Measurements from ENCODE around the gene TRIM72. TPM values are rescaled to one million over a fixed set of nuclear protein-coding genes. Genes with fewer than 3 reads are reported as not detected.
"Not testable (repeated sequence)": the region's sequence is repeated elsewhere in the genome, so short reads cannot be mapped to it uniquely, and the experiment has no call there.

TRIM72 gene
- polyA plus RNA-seq, 4 donors, result under 0.01 to 0.32 (median 0.13) TPM

GRCh38 chr16:31228206-31228605 is 14.3 kb downstream of the TRIM72 start:
- H3K4me1 ChIP-seq (ENCODE audit: control insufficient read depth in 3 of 3, insufficient read depth in 2 of 3, low read depth in 1 of 3, low read length in 2 of 3), result peaks cover 0 to 4% (median 0%) of the 10 kb centered on the region in 3 donors
- H3K9me3 ChIP-seq (ENCODE audit: control insufficient read depth in 2 of 2, insufficient read depth in 1 of 2, low read depth in 1 of 2, low read length in 1 of 2), result no peaks in the 10 kb centered on the region
- FAIRE-seq (no peak), DNase-seq (no peak)
- no peaks in the 10 kb centered on the region for H3K36me3 ChIP-seq (ENCODE audit: control insufficient read depth in 3 of 3, insufficient read depth in 2 of 3, low read depth in 1 of 3, low read length in 3 of 3)
- WGBS, 3 donors, result 95 to 100% (median 97%) methylated on average over 4 of the region's 4 CpGs
- no peak overlapping the region for H3K27ac ChIP-seq (ENCODE audit: low read depth in 1 of 3, low read length in 2 of 3)
- no peak overlapping the region for H3K4me3 ChIP-seq (ENCODE audit: low read depth in 1 of 3, low read length in 3 of 3)
- no peaks in the 10 kb centered on the region for H3K27me3 ChIP-seq (ENCODE audit: control insufficient read depth in 3 of 3, insufficient read depth in 3 of 3, low read length in 3 of 3)

- Histone ChIP-seq H3K27ac (ENCODE audit: low read depth in 1 of 3, low read length in 2 of 3) (no peak overlapping the region), H3K27me3 (ENCODE audit: control insufficient read depth in 3 of 3, insufficient read depth in 3 of 3, low read length in 3 of 3) (no peaks in the 10 kb centered on the region), H3K4me3 (ENCODE audit: low read depth in 1 of 3, low read length in 3 of 3) (no peak overlapping the region), H3K9me3 (ENCODE audit: control insufficient read depth in 2 of 2, insufficient read depth in 1 of 2, low read depth in 1 of 2, low read length in 1 of 2) (peaks cover 0 to 2% of the 10 kb centered on the region in 2 donors), H3K4me1 (ENCODE audit: control insufficient read depth in 3 of 3, insufficient read depth in 2 of 3, low read depth in 1 of 3, low read length in 2 of 3) (no peaks in the 10 kb centered on the region), H3K36me3 (ENCODE audit: control insufficient read depth in 3 of 3, insufficient read depth in 2 of 3, low read depth in 1 of 3, low read length in 3 of 3) (no peaks in the 10 kb centered on the region)
- DNase-seq (no peak), FAIRE-seq (no peak)
- 51 to 59% (median 54%) methylated on average over 10 of the region's 10 CpGs for WGBS, 3 donors
Measured at GRCh38 chr16:31229501-31229900, 15.6 kb downstream of the TRIM72 start.

- H3K9me3 ChIP-seq (ENCODE audit: control insufficient read depth in 2 of 2, insufficient read depth in 1 of 2, low read depth in 1 of 2, low read length in 1 of 2), result peaks cover 0 to 8% of the 10 kb centered on the region in 2 donors
- WGBS, 3 donors, result 14 to 64% (median 42%) methylated on average over 4 of the region's 4 CpGs
- FAIRE-seq, result no peak
- H3K4me3 ChIP-seq (ENCODE audit: low read depth in 1 of 3, low read length in 3 of 3), result no peak overlapping the region
- H3K4me1 ChIP-seq (ENCODE audit: control insufficient read depth in 3 of 3, insufficient read depth in 2 of 3, low read depth in 1 of 3, low read length in 2 of 3), result no peaks in the 10 kb centered on the region
- no peaks in the 10 kb centered on the region for H3K36me3 ChIP-seq (ENCODE audit: control insufficient read depth in 3 of 3, insufficient read depth in 2 of 3, low read depth in 1 of 3, low read length in 3 of 3)
- H3K27me3 ChIP-seq (ENCODE audit: control insufficient read depth in 3 of 3, insufficient read depth in 3 of 3, low read length in 3 of 3), result no peaks in the 10 kb centered on the region
- DNase-seq, result peak; percentile 46 to 58
- H3K27ac ChIP-seq (ENCODE audit: low read depth in 1 of 3, low read length in 2 of 3), result no peak overlapping the region
Measured at GRCh38 chr16:31238041-31238440, 24.1 kb downstream of the TRIM72 start.

GRCh38 chr16:31242206-31242605 is 28.3 kb downstream of the TRIM72 start:
- no peaks in the 10 kb centered on the region for H3K36me3 ChIP-seq (ENCODE audit: control insufficient read depth in 3 of 3, insufficient read depth in 2 of 3, low read depth in 1 of 3, low read length in 3 of 3)
- WGBS, 3 donors, result 54 to 62% (median 61%) methylated on average over 6 of the region's 6 CpGs
- no peak for FAIRE-seq
- no peak overlapping the region for H3K27ac ChIP-seq (ENCODE audit: low read depth in 1 of 3, low read length in 2 of 3)
- H3K27me3 ChIP-seq (ENCODE audit: control insufficient read depth in 3 of 3, insufficient read depth in 3 of 3, low read length in 3 of 3), result no peaks in the 10 kb centered on the region
- H3K4me1 ChIP-seq (ENCODE audit: control insufficient read depth in 3 of 3, insufficient read depth in 2 of 3, low read depth in 1 of 3, low read length in 2 of 3), result no peaks in the 10 kb centered on the region
- no peak overlapping the region for H3K4me3 ChIP-seq (ENCODE audit: low read depth in 1 of 3, low read length in 3 of 3)
- DNase-seq, result no peak
- H3K9me3 ChIP-seq (ENCODE audit: control insufficient read depth in 2 of 2, insufficient read depth in 1 of 2, low read depth in 1 of 2, low read length in 1 of 2), result no peaks in the 10 kb centered on the region

- FAIRE-seq (no peak), DNase-seq (no peak)
- Histone ChIP-seq H3K27ac (ENCODE audit: low read depth in 1 of 3, low read length in 2 of 3) (no peak overlapping the region), H3K9me3 (ENCODE audit: control insufficient read depth in 2 of 2, insufficient read depth in 1 of 2, low read depth in 1 of 2, low read length in 1 of 2) (no peaks in the 10 kb centered on the region), H3K36me3 (ENCODE audit: control insufficient read depth in 3 of 3, insufficient read depth in 2 of 3, low read depth in 1 of 3, low read length in 3 of 3) (no peaks in the 10 kb centered on the region), H3K27me3 (ENCODE audit: control insufficient read depth in 3 of 3, insufficient read depth in 3 of 3, low read length in 3 of 3) (no peaks in the 10 kb centered on the region), H3K4me1 (ENCODE audit: control insufficient read depth in 3 of 3, insufficient read depth in 2 of 3, low read depth in 1 of 3, low read length in 2 of 3) (no peaks in the 10 kb centered on the region), H3K4me3 (ENCODE audit: low read depth in 1 of 3, low read length in 3 of 3) (no peak overlapping the region)
- 54 to 60% (median 60%) methylated on average over 7 to 9 of the region's 9 CpGs for WGBS, 3 donors
Measured at GRCh38 chr16:31243734-31244670, 30.1 kb downstream of the TRIM72 start.

- H3K4me3 ChIP-seq (ENCODE audit: low read depth in 1 of 3, low read length in 3 of 3); DNase-seq; H3K27ac ChIP-seq (ENCODE audit: low read depth in 1 of 3, low read length in 2 of 3); H3K36me3 ChIP-seq (ENCODE audit: control insufficient read depth in 3 of 3, insufficient read depth in 2 of 3, low read depth in 1 of 3, low read length in 3 of 3); H3K27me3 ChIP-seq (ENCODE audit: control insufficient read depth in 3 of 3, insufficient read depth in 3 of 3, low read length in 3 of 3); H3K9me3 ChIP-seq (ENCODE audit: control insufficient read depth in 2 of 2, insufficient read depth in 1 of 2, low read depth in 1 of 2, low read length in 1 of 2); H3K4me1 ChIP-seq (ENCODE audit: control insufficient read depth in 3 of 3, insufficient read depth in 2 of 3, low read depth in 1 of 3, low read length in 2 of 3); FAIRE-seq: not testable (repeated sequence)
- WGBS, 3 donors, result 49 to 73% (median 69%) methylated on average over 8 of the region's 8 CpGs
Measured at GRCh38 chr16:31245598-31245997, 31.7 kb downstream of the TRIM72 start.

- H3K27ac ChIP-seq (ENCODE audit: low read depth in 1 of 3, low read length in 2 of 3), result no peak overlapping the region
- no peak for FAIRE-seq
- DNase-seq, result no peak
- no peak overlapping the region for H3K4me3 ChIP-seq (ENCODE audit: low read depth in 1 of 3, low read length in 3 of 3)
- no peaks in the 10 kb centered on the region for H3K9me3 ChIP-seq (ENCODE audit: control insufficient read depth in 2 of 2, insufficient read depth in 1 of 2, low read depth in 1 of 2, low read length in 1 of 2)
- WGBS, 3 donors, result 87 to 96% (median 94%) methylated on average over 3 of the region's 3 CpGs
- H3K4me1 ChIP-seq (ENCODE audit: control insufficient read depth in 3 of 3, insufficient read depth in 2 of 3, low read depth in 1 of 3, low read length in 2 of 3), result no peaks in the 10 kb centered on the region
- no peaks in the 10 kb centered on the region for H3K27me3 ChIP-seq (ENCODE audit: control insufficient read depth in 3 of 3, insufficient read depth in 3 of 3, low read length in 3 of 3)
- no peaks in the 10 kb centered on the region for H3K36me3 ChIP-seq (ENCODE audit: control insufficient read depth in 3 of 3, insufficient read depth in 2 of 3, low read depth in 1 of 3, low read length in 3 of 3)
Measured at GRCh38 chr16:31246296-31246695, 32.4 kb downstream of the TRIM72 start.

GRCh38 chr16:31248344-31248743 is 34.4 kb downstream of the TRIM72 start:
- Histone ChIP-seq H3K4me3 (ENCODE audit: low read depth in 1 of 3, low read length in 3 of 3) (no peak overlapping the region), H3K36me3 (ENCODE audit: control insufficient read depth in 3 of 3, insufficient read depth in 2 of 3, low read depth in 1 of 3, low read length in 3 of 3) (no peaks in the 10 kb centered on the region), H3K4me1 (ENCODE audit: control insufficient read depth in 3 of 3, insufficient read depth in 2 of 3, low read depth in 1 of 3, low read length in 2 of 3) (peaks cover 0 to 5% (median 2%) of the 10 kb centered on the region in 3 donors), H3K27ac (ENCODE audit: low read depth in 1 of 3, low read length in 2 of 3) (no peak overlapping the region), H3K9me3 (ENCODE audit: control insufficient read depth in 2 of 2, insufficient read depth in 1 of 2, low read depth in 1 of 2, low read length in 1 of 2) (no peaks in the 10 kb centered on the region), H3K27me3 (ENCODE audit: control insufficient read depth in 3 of 3, insufficient read depth in 3 of 3, low read length in 3 of 3) (no peaks in the 10 kb centered on the region)
- FAIRE-seq (no peak), DNase-seq (no peak)
- 42 to 77% (median 62%) methylated on average over 5 of the region's 5 CpGs for WGBS, 3 donors
